GM21367 (cell line): ENCODE data around the gene ADCY7.

Experiments used
- ATAC-seq: cut with Tn5 transposase; IDR thresholded peaks from one replicate; pipeline ENCODE4 v1.9.1; 2021; ENCODE audit not compliant: unreplicated experiment

Gene ADCY7

GRCh38 chr16:50310308-50311133 lies 44.2 kb downstream of the ADCY7 start:
- no peak for ATAC-seq

GRCh38 chr16:50311134-50311528 lies 44.8 kb downstream of the ADCY7 start:
- ATAC-seq = no peak

GRCh38 chr16:50311891-50312501 lies 45.6 kb downstream of the ADCY7 start:
- ATAC-seq = no peak

- no peak for ATAC-seq
These were observed 47.5 kb downstream of the ADCY7 start for GRCh38 chr16:50313596-50314478.

- no peak for ATAC-seq
These were observed 48.3 kb downstream of the ADCY7 start for GRCh38 chr16:50314665-50315064.

- ATAC-seq = no peak
These were observed 49.1 kb downstream of the ADCY7 start for GRCh38 chr16:50315346-50315997.

- ATAC-seq = no peak
These were observed 49.9 kb downstream of the ADCY7 start for GRCh38 chr16:50316102-50316847.

GRCh38 chr16:50316848-50317630 lies 50.7 kb downstream of the ADCY7 start:
- ATAC-seq = no peak

- ATAC-seq = no peak
These were observed 52.6 kb downstream of the ADCY7 start for GRCh38 chr16:50318796-50319578.

- no peak for ATAC-seq
These were observed 54.0 kb downstream of the ADCY7 start for GRCh38 chr16:50320310-50320709.

- no peak for ATAC-seq
These were observed 56.0 kb downstream of the ADCY7 start for GRCh38 chr16:50322333-50322732.

- no peak for ATAC-seq
These were observed 57.1 kb downstream of the ADCY7 start for GRCh38 chr16:50323335-50324011.

GRCh38 chr16:50324345-50324744 lies 58.0 kb downstream of the ADCY7 start:
- ATAC-seq = no peak

- ATAC-seq = no peak
These were observed 59.9 kb downstream of the ADCY7 start for GRCh38 chr16:50326264-50326663.

- ATAC-seq = no peak
These were observed 60.6 kb downstream of the ADCY7 start for GRCh38 chr16:50326835-50327465.

GRCh38 chr16:50329446-50330189 lies 63.3 kb downstream of the ADCY7 start:
- no peak for ATAC-seq

GRCh38 chr16:50331570-50331969 lies 65.2 kb downstream of the ADCY7 start:
- ATAC-seq = no peak
